ENCODE measurements around the gene AMBRA1.
A peak's percentile ranks its signal among the peaks of the same experiment; 100 is the strongest.

AMBRA1 gene

GRCh38 chr11:46387456-46387855 lies 206.4 kb downstream of the AMBRA1 start:
- H3K4me1 ChIP-seq (ENCODE audit: control insufficient read depth in 1 of 2, insufficient read depth in 2 of 2, low read length in 2 of 2), result peaks cover 52 to 54% of the 10 kb centered on the region in 2 donors
- H3K27me3 ChIP-seq (ENCODE audit: control insufficient read depth in 1 of 2, insufficient read depth in 2 of 2, low read length in 2 of 2), result peaks cover 37 to 44% of the 10 kb centered on the region in 2 donors
- no peak overlapping the region for H3K9ac ChIP-seq (ENCODE audit: low read depth in 1 of 2, low read length in 2 of 2)
- no peak overlapping the region for H3K27ac ChIP-seq (ENCODE audit: low read depth, low read length)
- H3K36me3 ChIP-seq (ENCODE audit: control insufficient read depth in 1 of 2, insufficient read depth in 2 of 2, low read length in 2 of 2), result no peaks in the 10 kb centered on the region
- no peaks in the 10 kb centered on the region for H3K9me3 ChIP-seq (ENCODE audit: control insufficient read depth in 1 of 2, low read length in 2 of 2)
- H3K4me3 ChIP-seq (ENCODE audit: low read depth in 1 of 2, low read length in 2 of 2), result no peak overlapping the region

- Histone ChIP-seq H3K4me1 (ENCODE audit: control insufficient read depth in 1 of 2, insufficient read depth in 2 of 2, low read length in 2 of 2) (peaks cover 56 to 57% of the 10 kb centered on the region in 2 donors), H3K36me3 (ENCODE audit: control insufficient read depth in 1 of 2, insufficient read depth in 2 of 2, low read length in 2 of 2) (no peaks in the 10 kb centered on the region), H3K27ac (ENCODE audit: low read depth, low read length) (no peak overlapping the region), H3K9me3 (ENCODE audit: control insufficient read depth in 1 of 2, low read length in 2 of 2) (no peaks in the 10 kb centered on the region), H3K27me3 (ENCODE audit: control insufficient read depth in 1 of 2, insufficient read depth in 2 of 2, low read length in 2 of 2) (peaks cover 37 to 44% of the 10 kb centered on the region in 2 donors), H3K9ac (ENCODE audit: low read depth in 1 of 2, low read length in 2 of 2) (no peak overlapping the region), H3K4me3 (ENCODE audit: low read depth in 1 of 2, low read length in 2 of 2) (no peak overlapping the region)
Observed at GRCh38 chr11:46386674-46387073, 207.1 kb downstream of the AMBRA1 start.

- H3K9ac ChIP-seq (ENCODE audit: low read depth in 1 of 2, low read length in 2 of 2), result no peak overlapping the region
- no peak overlapping the region for H3K27ac ChIP-seq (ENCODE audit: low read depth, low read length)
- H3K4me1 ChIP-seq (ENCODE audit: control insufficient read depth in 1 of 2, insufficient read depth in 2 of 2, low read length in 2 of 2), result peaks cover 56 to 57% of the 10 kb centered on the region in 2 donors
- H3K27me3 ChIP-seq (ENCODE audit: control insufficient read depth in 1 of 2, insufficient read depth in 2 of 2, low read length in 2 of 2), result peaks cover 34 to 44% of the 10 kb centered on the region in 2 donors
- H3K9me3 ChIP-seq (ENCODE audit: control insufficient read depth in 1 of 2, low read length in 2 of 2), result no peaks in the 10 kb centered on the region
- no peak overlapping the region for H3K4me3 ChIP-seq (ENCODE audit: low read depth in 1 of 2, low read length in 2 of 2)
- no peaks in the 10 kb centered on the region for H3K36me3 ChIP-seq (ENCODE audit: control insufficient read depth in 1 of 2, insufficient read depth in 2 of 2, low read length in 2 of 2)
Observed at GRCh38 chr11:46386005-46386578, 207.7 kb downstream of the AMBRA1 start.

- no peak overlapping the region for H3K9ac ChIP-seq (ENCODE audit: low read depth in 1 of 2, low read length in 2 of 2)
- H3K9me3 ChIP-seq (ENCODE audit: control insufficient read depth in 1 of 2, low read length in 2 of 2), result no peaks in the 10 kb centered on the region
- no peak overlapping the region for H3K4me3 ChIP-seq (ENCODE audit: low read depth in 1 of 2, low read length in 2 of 2)
- no peaks in the 10 kb centered on the region for H3K36me3 ChIP-seq (ENCODE audit: control insufficient read depth in 1 of 2, insufficient read depth in 2 of 2, low read length in 2 of 2)
- no peak overlapping the region for H3K27ac ChIP-seq (ENCODE audit: low read depth, low read length)
- H3K27me3 ChIP-seq (ENCODE audit: control insufficient read depth in 1 of 2, insufficient read depth in 2 of 2, low read length in 2 of 2), result peaks cover 27 to 39% of the 10 kb centered on the region in 2 donors
- H3K4me1 ChIP-seq (ENCODE audit: control insufficient read depth in 1 of 2, insufficient read depth in 2 of 2, low read length in 2 of 2), result peaks cover 51 to 53% of the 10 kb centered on the region in 2 donors
Observed at GRCh38 chr11:46385169-46386004, 208.4 kb downstream of the AMBRA1 start.

GRCh38 chr11:46383974-46384701 lies 209.7 kb downstream of the AMBRA1 start:
- H3K4me1 ChIP-seq (ENCODE audit: control insufficient read depth in 1 of 2, insufficient read depth in 2 of 2, low read length in 2 of 2), result peaks cover 41 to 42% of the 10 kb centered on the region in 2 donors

GRCh38 chr11:46383404-46383758 lies 210.4 kb downstream of the AMBRA1 start:
- no peaks in the 10 kb centered on the region for H3K9me3 ChIP-seq (ENCODE audit: control insufficient read depth in 1 of 2, low read length in 2 of 2)
- peaks cover 7 to 19% of the 10 kb centered on the region in 2 donors for H3K27me3 ChIP-seq (ENCODE audit: control insufficient read depth in 1 of 2, insufficient read depth in 2 of 2, low read length in 2 of 2)
- peaks cover 0 to 2% of the 10 kb centered on the region in 2 donors for H3K36me3 ChIP-seq (ENCODE audit: control insufficient read depth in 1 of 2, insufficient read depth in 2 of 2, low read length in 2 of 2)
- H3K4me3 ChIP-seq (ENCODE audit: low read depth in 1 of 2, low read length in 2 of 2), result peak overlapping the region in 1 of 2 donors; percentile 32
- H3K9ac ChIP-seq (ENCODE audit: low read depth in 1 of 2, low read length in 2 of 2), result peak overlapping the region in 1 of 2 donors; percentile 33
- peak overlapping the region; percentile 41 for H3K27ac ChIP-seq (ENCODE audit: low read depth, low read length)
- peaks cover 35 to 36% of the 10 kb centered on the region in 2 donors for H3K4me1 ChIP-seq (ENCODE audit: control insufficient read depth in 1 of 2, insufficient read depth in 2 of 2, low read length in 2 of 2)

More at GRCh38 chr11:46383974-46384701, 209.7 kb downstream of the AMBRA1 start:
- Histone ChIP-seq H3K27ac (ENCODE audit: low read depth, low read length) (peak overlapping the region; percentile 5), H3K27me3 (ENCODE audit: control insufficient read depth in 1 of 2, insufficient read depth in 2 of 2, low read length in 2 of 2) (peaks cover 15 to 27% of the 10 kb centered on the region in 2 donors), H3K9ac (ENCODE audit: low read depth in 1 of 2, low read length in 2 of 2) (peak overlapping the region in 1 of 2 donors; percentile 33), H3K36me3 (ENCODE audit: control insufficient read depth in 1 of 2, insufficient read depth in 2 of 2, low read length in 2 of 2) (no peaks in the 10 kb centered on the region), H3K9me3 (ENCODE audit: control insufficient read depth in 1 of 2, low read length in 2 of 2) (no peaks in the 10 kb centered on the region), H3K4me3 (ENCODE audit: low read depth in 1 of 2, low read length in 2 of 2) (peak overlapping the region; percentile 1 to 32)

GRCh38 chr11:46382646-46383403 lies 211.0 kb downstream of the AMBRA1 start:
- no peak overlapping the region for H3K27ac ChIP-seq (ENCODE audit: low read depth, low read length)
- peak overlapping the region; percentile 47 to 81 for H3K9ac ChIP-seq (ENCODE audit: low read depth in 1 of 2, low read length in 2 of 2)
- peaks cover 0 to 8% of the 10 kb centered on the region in 2 donors for H3K36me3 ChIP-seq (ENCODE audit: control insufficient read depth in 1 of 2, insufficient read depth in 2 of 2, low read length in 2 of 2)
- H3K27me3 ChIP-seq (ENCODE audit: control insufficient read depth in 1 of 2, insufficient read depth in 2 of 2, low read length in 2 of 2), result peaks cover 6 to 14% of the 10 kb centered on the region in 2 donors
- H3K9me3 ChIP-seq (ENCODE audit: control insufficient read depth in 1 of 2, low read length in 2 of 2), result no peaks in the 10 kb centered on the region
- peaks cover 30 to 31% of the 10 kb centered on the region in 2 donors for H3K4me1 ChIP-seq (ENCODE audit: control insufficient read depth in 1 of 2, insufficient read depth in 2 of 2, low read length in 2 of 2)
- H3K4me3 ChIP-seq (ENCODE audit: low read depth in 1 of 2, low read length in 2 of 2), result peak overlapping the region; percentile 71 to 77

- Histone ChIP-seq H3K9me3 (ENCODE audit: control insufficient read depth in 1 of 2, low read length in 2 of 2) (no peaks in the 10 kb centered on the region), H3K36me3 (ENCODE audit: control insufficient read depth in 1 of 2, insufficient read depth in 2 of 2, low read length in 2 of 2) (peaks cover 0 to 14% of the 10 kb centered on the region in 2 donors), H3K27me3 (ENCODE audit: control insufficient read depth in 1 of 2, insufficient read depth in 2 of 2, low read length in 2 of 2) (peaks cover 0 to 9% of the 10 kb centered on the region in 2 donors), H3K4me1 (ENCODE audit: control insufficient read depth in 1 of 2, insufficient read depth in 2 of 2, low read length in 2 of 2) (peaks cover 30% of the 10 kb centered on the region in 2 donors), H3K9ac (ENCODE audit: low read depth in 1 of 2, low read length in 2 of 2) (peak overlapping the region; percentile 47 to 81), H3K4me3 (ENCODE audit: low read depth in 1 of 2, low read length in 2 of 2) (peak overlapping the region; percentile 71 to 77), H3K27ac (ENCODE audit: low read depth, low read length) (peak overlapping the region; percentile 56)
Observed at GRCh38 chr11:46381819-46382645, 211.8 kb downstream of the AMBRA1 start.
